HepG2 (cell line): Measurements from ENCODE around the gene PRAC1. TPM values are rescaled to one million over a fixed set of nuclear protein-coding genes. Genes with fewer than 3 reads are reported as not detected.

Source experiments
- ATAC-seq: fragments of 200-7000 bp; cut with Tn5 transposase; 3 replicates; pipeline ENCODE4 v1.9.1; 2020; ENCODE audit warnings: mild to moderate bottlenecking, moderate library complexity
- BruUV-seq: library from RNA; stranded (reverse); fragments of 400-500 nt; replicated peaks from 2 replicates; lab custom pipeline; 2021; lab: Mats Ljungman, UMichigan
- CTCF ChIA-PET: fragments of 300-600 bp; formaldehyde crosslinking; extraction: SDS; loops from one replicate; lab custom pipeline; 2021; ENCODE audit warnings: low total read pairs, inconsistent platforms, low intra/inter-chr PET ratio; lab: Yijun Ruan, JAX
- POLR2A ChIA-PET: fragments of 350-600 bp; sonication (Branson Sonifier 250); formaldehyde crosslinking; loops from one replicate; lab custom pipeline; 2020; ENCODE audit warnings: antibody characterized with exemption, inconsistent platforms; lab: Yijun Ruan, JAX
- DNase-seq: peaks from one replicate; pipeline ENCODE4 v3.0.0-alpha.2; 2015; ENCODE audit warnings: low spot score
- FAIRE-seq: peaks from 3 replicates; lab custom pipeline; 2011; peaks lifted over from hg19 to GRCh38; lab: Jason Lieb, UNC
- H2AFZ ChIP-seq: one replicate; pipeline ENCODE4 v1.6.1; 2011; ENCODE audit warnings: low read length, inconsistent platforms
- H3K27ac ChIP-seq: fragments of 300-600 bp; 3 replicates; pipeline ENCODE4 v1.8.0; 2011; ENCODE audit warnings: mixed run types, mild to moderate bottlenecking, mixed read lengths, low read length, inconsistent platforms; ENCODE audit not compliant: insufficient read depth; ENCODE audit errors: extremely low read length
- H3K27me3 ChIP-seq, 2 experiments: fragments of 200-600 bp in 1 of 2; 2 replicates in 1 of 2; 3 replicates in 1 of 2; pipeline versions ENCODE4 v1.6.0 to v1.8.0; 2011; ENCODE audit warnings: low read length in 2 of 2, mild to moderate bottlenecking in 2 of 2, moderate library complexity in 2 of 2, inconsistent platforms in 1 of 2; ENCODE audit not compliant: insufficient read depth in 2 of 2, control insufficient read depth in 1 of 2
- H3K36me3 ChIP-seq, 2 experiments: fragments of 200-600 bp in 1 of 2; replicated peaks in 1 of 2; 2 replicates in 1 of 2; 3 replicates in 1 of 2; pipeline versions ENCODE4 v1.5.1 to v1.8.0; 2011; ENCODE audit warnings: low read length in 2 of 2, inconsistent platforms in 1 of 2; ENCODE audit not compliant: insufficient read depth in 2 of 2, control insufficient read depth in 1 of 2
- H3K4me1 ChIP-seq: 2 replicates; pipeline ENCODE4 v1.5.1; 2012; ENCODE audit warnings: low read length, inconsistent platforms; ENCODE audit not compliant: insufficient read depth
- H3K4me2 ChIP-seq: 2 replicates; pipeline ENCODE4 v1.6.0; 2011; ENCODE audit warnings: low read depth, low read length, inconsistent platforms
- H3K4me3 ChIP-seq, 3 experiments: fragments of 200-600 bp in 1 of 3; sonication (generic), shearing (Covaris generic) in 1 of 3; replicated peaks in 1 of 3; 2 replicates each; pipeline ENCODE4 v1.5.1; 2011 to 2016; ENCODE audit warnings: low read length in 3 of 3, inconsistent platforms in 2 of 3, low read depth in 2 of 3, mild to moderate bottlenecking in 2 of 3, control low read depth in 1 of 3, mixed read lengths in 1 of 3; ENCODE audit not compliant: insufficient read depth in 1 of 3
- H3K79me2 ChIP-seq: one replicate; pipeline ENCODE4 v1.6.1; 2011; ENCODE audit warnings: low read length, inconsistent platforms; ENCODE audit not compliant: insufficient read depth
- H3K9ac ChIP-seq: 2 replicates; pipeline ENCODE4 v1.6.0; 2011; ENCODE audit warnings: mild to moderate bottlenecking, low read depth, low read length, inconsistent platforms; ENCODE audit not compliant: insufficient read depth
- H3K9me3 ChIP-seq: 2 replicates; pipeline ENCODE4 v1.5.1; 2012; ENCODE audit warnings: mild to moderate bottlenecking, low read length
- H4K20me1 ChIP-seq: 2 replicates; pipeline ENCODE4 v1.6.0; 2011; ENCODE audit warnings: inconsistent platforms, mild to moderate bottlenecking, low read length, moderate library complexity; ENCODE audit not compliant: insufficient read depth
- CAMTA2 ChIP-seq: sonication (generic); formaldehyde crosslinking; IDR thresholded peaks from 2 replicates; pipeline ENCODE4 v1.4.0; 2020; ENCODE audit warnings: mild to moderate bottlenecking, missing genetic modification reagents, borderline replicate concordance
- GATAD2A ChIP-seq: IDR thresholded peaks from 2 replicates; pipeline ENCODE4 v1.6.1; 2016
- PHF21A ChIP-seq: sonication (generic); formaldehyde crosslinking; IDR thresholded peaks from 2 replicates; pipeline ENCODE4 v1.5.0; 2020; ENCODE audit warnings: mild to moderate bottlenecking, missing genetic modification reagents
- ZNF644 ChIP-seq: IDR thresholded peaks from 2 replicates; pipeline ENCODE4 v1.6.1; 2016; ENCODE audit warnings: low read depth
- ZSCAN25 ChIP-seq: sonication (generic); formaldehyde crosslinking; IDR thresholded peaks from 2 replicates; pipeline ENCODE4 v1.8.0; 2022; ENCODE audit warnings: mild to moderate bottlenecking, missing genetic modification reagents
- WGBS: methylation state at CpG from one replicate; pipeline ENCODE4 v1.1.6; 2017; ENCODE audit warnings: low lambda C conversion rate; 5-methylcytosine and 5-hydroxymethylcytosine counted together
- in situ Hi-C: cut with HindIII; loops from 2 replicates; pipeline ENCODE4 v1.10.0; 2017; ENCODE audit warnings: low pct_unique_long_range_greater_than_20kb; ENCODE audit not compliant: extremely low pct_ligation_motif_present
- intact Hi-C: fragments of 100-400 bp; cut with micrococcal nuclease; formaldehyde crosslinking; loops from one replicate; pipeline ENCODE4 v1.10.0; 2022; ENCODE audit not compliant: unreplicated experiment
- polyA plus RNA-seq, 8 experiments: library from polyadenylated mRNA; depleted of rRNA in 3 of 8; stranded (reverse) in 7 of 8; unstranded in 1 of 8; fragments of >200 nt; fragmentation: Illumina TruSeq in 4 of 8; extraction: Trizol in 4 of 8; gene quantifications; 2 replicates each; pipeline versions ENCODE4 v1.2.1 to v1.2.3, GENCODE V29; 2011 to 2016; ENCODE audit warnings: low read depth in 4 of 8, missing spikeins in 1 of 8, mixed read lengths in 1 of 8; ENCODE audit not compliant: insufficient read depth in 1 of 8
- total RNA-seq, 5 experiments: library from RNA; depleted of rRNA; stranded (reverse); fragments of >200 nt; fragmentation: Illumina TruSeq; extraction: Trizol; gene quantifications; 2 replicates each; pipeline ENCODE4 v1.2.3, GENCODE V29; 2016; ENCODE audit warnings: low read depth in 1 of 5
- TF ChIP-seq, protein P1 (sequence below): conservative IDR thresholded peaks from 2 replicates; pipeline ENCODE4 v1.6.1; 2018; ENCODE audit warnings: missing genetic modification reagents
- TF ChIP-seq, protein P2 (sequence below): sonication (generic); formaldehyde crosslinking; IDR thresholded peaks from 2 replicates; pipeline ENCODE4 v1.4.0; 2020; ENCODE audit warnings: missing genetic modification reagents
- TF ChIP-seq, protein P3 (sequence below): IDR thresholded peaks from 2 replicates; pipeline ENCODE4 v1.6.1; 2012; ENCODE audit warnings: inconsistent platforms

Gene PRAC1
- total and polyA plus RNA-seq, 2 of the 13 experiments (the other 11 are each of a cell fraction or from before 2014, with no cell fraction given): not detected

DNA sequence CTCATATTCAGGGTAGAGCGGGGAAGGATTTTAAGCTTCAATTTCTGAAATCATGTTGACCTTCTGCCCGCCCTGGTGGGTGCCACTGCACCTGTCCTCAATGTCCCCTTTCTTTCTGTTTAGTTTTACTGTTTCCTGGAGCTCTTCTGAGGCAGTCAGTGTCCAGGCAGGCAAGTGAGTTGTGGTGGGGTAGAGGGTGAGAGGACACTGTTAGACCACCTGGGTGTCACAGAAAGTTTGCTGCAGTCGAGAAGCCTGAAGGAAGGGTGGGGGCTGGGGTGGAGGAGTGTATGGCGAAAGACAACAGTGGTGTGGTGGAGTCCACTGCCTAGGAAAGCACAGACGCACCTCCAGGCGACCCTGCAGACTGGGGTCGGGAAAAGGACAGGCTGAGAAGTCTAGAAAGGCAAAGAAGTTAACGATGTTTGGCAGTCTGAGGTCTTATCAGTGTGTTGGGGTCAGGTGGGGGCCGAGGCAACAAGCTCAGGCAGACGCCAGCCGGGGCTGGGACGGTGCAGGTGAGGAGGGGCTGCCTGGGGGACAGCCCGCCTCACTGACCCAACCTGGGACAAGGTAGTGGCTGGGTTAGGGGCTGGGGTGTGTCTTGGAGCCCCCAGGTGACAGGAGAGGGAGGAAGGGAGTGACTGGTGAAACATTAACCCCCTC, 29.5 kb upstream of the PRAC1 start:
- H4K20me1 ChIP-seq: no peaks in the 10 kb centered on the region

More for the DNA sequence above, 29.5 kb upstream of the PRAC1 start:
- peaks cover 48 to 94% of the 10 kb centered on the region in 2 experiments for H3K27me3 ChIP-seq
- DNase-seq (no peak), FAIRE-seq (no peak), ATAC-seq (no peak)
- POLR2A ChIA-PET: no interaction called here
- no peaks in the 10 kb centered on the region for H3K4me1 ChIP-seq
- H2AFZ ChIP-seq: no peak overlapping the region
- no peak overlapping the region for H3K4me3 ChIP-seq
- BruUV-seq: no TSS peak
- TF ChIP-seq ZSCAN25 (no peak), GATAD2A (no peak), PHF21A (no peak), ZNF644 (CRISPR knock-in tag) (no peak), CAMTA2 (CRISPR knock-in tag) (no peak)
- TF ChIP-seq, protein P1, sequence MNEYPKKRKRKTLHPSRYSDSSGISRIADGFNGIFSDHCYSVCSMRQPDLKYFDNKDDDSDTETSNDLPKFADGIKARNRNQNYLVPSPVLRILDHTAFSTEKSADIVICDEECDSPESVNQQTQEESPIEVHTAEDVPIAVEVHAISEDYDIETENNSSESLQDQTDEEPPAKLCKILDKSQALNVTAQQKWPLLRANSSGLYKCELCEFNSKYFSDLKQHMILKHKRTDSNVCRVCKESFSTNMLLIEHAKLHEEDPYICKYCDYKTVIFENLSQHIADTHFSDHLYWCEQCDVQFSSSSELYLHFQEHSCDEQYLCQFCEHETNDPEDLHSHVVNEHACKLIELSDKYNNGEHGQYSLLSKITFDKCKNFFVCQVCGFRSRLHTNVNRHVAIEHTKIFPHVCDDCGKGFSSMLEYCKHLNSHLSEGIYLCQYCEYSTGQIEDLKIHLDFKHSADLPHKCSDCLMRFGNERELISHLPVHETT (CRISPR knock-in tag): no peak
- TF ChIP-seq, protein P2, sequence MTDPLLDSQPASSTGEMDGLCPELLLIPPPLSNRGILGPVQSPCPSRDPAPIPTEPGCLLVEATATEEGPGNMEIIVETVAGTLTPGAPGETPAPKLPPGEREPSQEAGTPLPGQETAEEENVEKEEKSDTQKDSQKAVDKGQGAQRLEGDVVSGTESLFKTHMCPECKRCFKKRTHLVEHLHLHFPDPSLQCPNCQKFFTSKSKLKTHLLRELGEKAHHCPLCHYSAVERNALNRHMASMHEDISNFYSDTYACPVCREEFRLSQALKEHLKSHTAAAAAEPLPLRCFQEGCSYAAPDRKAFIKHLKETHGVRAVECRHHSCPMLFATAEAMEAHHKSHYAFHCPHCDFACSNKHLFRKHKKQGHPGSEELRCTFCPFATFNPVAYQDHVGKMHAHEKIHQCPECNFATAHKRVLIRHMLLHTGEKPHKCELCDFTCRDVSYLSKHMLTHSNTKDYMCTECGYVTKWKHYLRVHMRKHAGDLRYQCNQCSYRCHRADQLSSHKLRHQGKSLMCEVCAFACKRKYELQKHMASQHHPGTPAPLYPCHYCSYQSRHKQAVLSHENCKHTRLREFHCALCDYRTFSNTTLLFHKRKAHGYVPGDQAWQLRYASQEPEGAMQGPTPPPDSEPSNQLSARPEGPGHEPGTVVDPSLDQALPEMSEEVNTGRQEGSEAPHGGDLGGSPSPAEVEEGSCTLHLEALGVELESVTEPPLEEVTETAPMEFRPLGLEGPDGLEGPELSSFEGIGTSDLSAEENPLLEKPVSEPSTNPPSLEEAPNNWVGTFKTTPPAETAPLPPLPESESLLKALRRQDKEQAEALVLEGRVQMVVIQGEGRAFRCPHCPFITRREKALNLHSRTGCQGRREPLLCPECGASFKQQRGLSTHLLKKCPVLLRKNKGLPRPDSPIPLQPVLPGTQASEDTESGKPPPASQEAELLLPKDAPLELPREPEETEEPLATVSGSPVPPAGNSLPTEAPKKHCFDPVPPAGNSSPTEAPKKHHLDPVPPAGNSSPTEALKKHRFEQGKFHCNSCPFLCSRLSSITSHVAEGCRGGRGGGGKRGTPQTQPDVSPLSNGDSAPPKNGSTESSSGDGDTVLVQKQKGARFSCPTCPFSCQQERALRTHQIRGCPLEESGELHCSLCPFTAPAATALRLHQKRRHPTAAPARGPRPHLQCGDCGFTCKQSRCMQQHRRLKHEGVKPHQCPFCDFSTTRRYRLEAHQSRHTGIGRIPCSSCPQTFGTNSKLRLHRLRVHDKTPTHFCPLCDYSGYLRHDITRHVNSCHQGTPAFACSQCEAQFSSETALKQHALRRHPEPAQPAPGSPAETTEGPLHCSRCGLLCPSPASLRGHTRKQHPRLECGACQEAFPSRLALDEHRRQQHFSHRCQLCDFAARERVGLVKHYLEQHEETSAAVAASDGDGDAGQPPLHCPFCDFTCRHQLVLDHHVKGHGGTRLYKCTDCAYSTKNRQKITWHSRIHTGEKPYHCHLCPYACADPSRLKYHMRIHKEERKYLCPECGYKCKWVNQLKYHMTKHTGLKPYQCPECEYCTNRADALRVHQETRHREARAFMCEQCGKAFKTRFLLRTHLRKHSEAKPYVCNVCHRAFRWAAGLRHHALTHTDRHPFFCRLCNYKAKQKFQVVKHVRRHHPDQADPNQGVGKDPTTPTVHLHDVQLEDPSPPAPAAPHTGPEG (CRISPR knock-in tag): no peak
- TF ChIP-seq, protein P3, sequence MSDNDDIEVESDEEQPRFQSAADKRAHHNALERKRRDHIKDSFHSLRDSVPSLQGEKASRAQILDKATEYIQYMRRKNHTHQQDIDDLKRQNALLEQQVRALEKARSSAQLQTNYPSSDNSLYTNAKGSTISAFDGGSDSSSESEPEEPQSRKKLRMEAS: no peak
- H3K9me3 ChIP-seq: no peaks in the 10 kb centered on the region
- H3K4me2 ChIP-seq: no peak overlapping the region
- H3K27ac ChIP-seq: no peak overlapping the region
- H3K79me2 ChIP-seq: no peaks in the 10 kb centered on the region
- in situ Hi-C loops (no loop called here), intact Hi-C loops (no loop called here)
- no peak overlapping the region for H3K9ac ChIP-seq
- 4% methylated on average over 13 of the region's 13 CpGs for WGBS
- CTCF ChIA-PET: no interaction called here
- H3K36me3 ChIP-seq: no peaks in the 10 kb centered on the region
